Activated T-helper 17 cell treated with anti-CD3 and anti-CD28 coated beads, Interleukin-2, amount 50 U/mL, for 72 hours (primary cell): Measurements from ENCODE around the gene OOEP. TPM values are rescaled to one million over a fixed set of nuclear protein-coding genes. Genes with fewer than 3 reads are reported as not detected.
"Not testable (repeated sequence)": the region's sequence is repeated elsewhere in the genome, so short reads cannot be mapped to it uniquely, and the experiment has no call there.

Experiments
- ATAC-seq: fragments of 150-1000 bp; cut with Tn5 transposase; replicated peaks from 2 replicates; pipeline ENCODE4 v1.10.0; 2021; ENCODE audit warnings: mild to moderate bottlenecking, moderate library complexity
- H3K27ac Mint-ChIP-seq: one replicate; pipeline ENCODE4 v1.8.0; 2022; ENCODE audit warnings: mixed read lengths
- H3K27me3 Mint-ChIP-seq: one replicate; pipeline ENCODE4 v1.8.0; 2022; ENCODE audit warnings: mixed read lengths
- H3K36me3 Mint-ChIP-seq: one replicate; pipeline ENCODE4 v1.8.0; 2022; ENCODE audit warnings: low read depth, mild to moderate bottlenecking, mixed read lengths
- H3K4me1 Mint-ChIP-seq: one replicate; pipeline ENCODE4 v1.8.0; 2022; ENCODE audit warnings: mixed read lengths
- H3K4me3 Mint-ChIP-seq: one replicate; pipeline ENCODE4 v1.8.0; 2022; ENCODE audit warnings: mild to moderate bottlenecking, mixed read lengths
- H3K9me3 Mint-ChIP-seq: one replicate; pipeline ENCODE4 v1.8.0; 2022; ENCODE audit warnings: mixed read lengths
- total RNA-seq, 2 donors: library from RNA; stranded (reverse); gene quantifications; one replicate each; pipeline ENCODE4 v1.2.3, GENCODE V29; 2022

The OOEP gene
- total RNA-seq: 1 to 10 TPM in 1 of 2 donors, under 1 TPM in 1; 0.26 to 1.0 TPM

DNA sequence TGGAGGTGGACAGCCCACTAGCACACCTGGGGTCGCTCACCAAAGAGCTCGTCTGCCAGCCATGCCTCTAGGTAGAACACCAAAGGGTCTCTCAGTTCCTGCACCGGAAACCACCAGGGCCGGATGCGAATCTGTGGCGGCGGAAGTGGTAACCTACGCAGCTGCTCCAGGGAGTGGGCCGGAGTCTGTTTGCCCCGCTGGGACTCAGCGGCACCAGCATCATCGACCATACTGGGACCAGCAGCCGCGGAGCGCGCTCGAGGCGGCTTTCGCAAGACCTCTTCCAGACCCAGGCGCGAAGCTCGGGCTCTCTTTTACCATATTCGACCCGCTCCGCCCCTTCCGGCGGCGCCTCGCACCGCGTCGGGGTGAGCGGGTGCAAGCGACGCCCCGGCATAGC is at the start of gene OOEP:
Gene OOEP (minus strand): TSS at position 335 of the 400 bp plus-strand sequence. CDS start 105 bp downstream, at position 230.
- Mint-ChIP-seq H3K9me3 (no peaks in the 10 kb centered on the region), H3K27me3 (no peaks in the 10 kb centered on the region), H3K27ac (no peak within 1 kb of the TSS), H3K4me3 (no peak within 1 kb of the TSS), H3K4me1 (no peaks in the 10 kb centered on the region), H3K36me3 (no peaks in the 10 kb centered on the region)
- no peak for ATAC-seq

- no peak for ATAC-seq
- Mint-ChIP-seq H3K4me1 (peaks cover 4% of the 10 kb centered on the region), H3K27me3 (no peaks in the 10 kb centered on the region), H3K9me3 (no peaks in the 10 kb centered on the region), H3K27ac (peak overlapping the region; percentile 34), H3K36me3 (peaks cover 69% of the 10 kb centered on the region), H3K4me3 (no peak overlapping the region)
These were observed 48.5 kb upstream of the OOEP start for GRCh38 chr6:73418081-73418741.

GRCh38 chr6:73413102-73413501 is 43.4 kb upstream of the OOEP start:
- Mint-ChIP-seq H3K9me3 (no peaks in the 10 kb centered on the region), H3K4me1 (peaks cover 4% of the 10 kb centered on the region), H3K27ac (no peak overlapping the region), H3K36me3 (peaks cover 28% of the 10 kb centered on the region), H3K4me3 (no peak overlapping the region), H3K27me3 (no peaks in the 10 kb centered on the region)
- ATAC-seq: no peak

DNA sequence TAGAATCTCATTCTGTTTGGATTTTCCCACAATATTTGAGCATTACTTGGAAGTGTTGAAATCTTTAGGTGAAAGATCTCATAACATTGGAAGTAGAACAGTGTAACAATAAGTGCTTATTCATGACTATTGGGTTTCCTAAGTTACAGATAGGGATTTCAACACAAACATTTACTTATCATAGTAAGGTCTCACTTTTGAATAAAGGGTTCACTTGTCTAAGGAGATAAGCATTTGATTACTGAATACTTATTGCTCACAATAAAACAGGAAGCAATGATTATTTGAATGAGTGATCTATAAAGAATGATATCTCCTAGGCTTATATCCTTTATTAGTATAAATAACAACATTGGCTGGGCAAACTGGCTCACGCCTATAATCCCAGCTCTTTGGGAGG is 39.7 kb upstream of the OOEP start:
- no peaks in the 10 kb centered on the region for H3K4me1 Mint-ChIP-seq
- no peak for ATAC-seq
- H3K9me3 Mint-ChIP-seq: no peaks in the 10 kb centered on the region
- no peak overlapping the region for H3K4me3 Mint-ChIP-seq
- H3K27me3 Mint-ChIP-seq: no peaks in the 10 kb centered on the region
- peaks cover 4% of the 10 kb centered on the region for H3K36me3 Mint-ChIP-seq
- no peak overlapping the region for H3K27ac Mint-ChIP-seq

- Mint-ChIP-seq H3K4me1 (no peaks in the 10 kb centered on the region), H3K9me3 (no peaks in the 10 kb centered on the region), H3K36me3 (no peaks in the 10 kb centered on the region), H3K27me3 (no peaks in the 10 kb centered on the region), H3K27ac (no peak overlapping the region), H3K4me3 (no peak overlapping the region)
- no peak for ATAC-seq
These were observed 31.0 kb upstream of the OOEP start for GRCh38 chr6:73400656-73401055.

DNA sequence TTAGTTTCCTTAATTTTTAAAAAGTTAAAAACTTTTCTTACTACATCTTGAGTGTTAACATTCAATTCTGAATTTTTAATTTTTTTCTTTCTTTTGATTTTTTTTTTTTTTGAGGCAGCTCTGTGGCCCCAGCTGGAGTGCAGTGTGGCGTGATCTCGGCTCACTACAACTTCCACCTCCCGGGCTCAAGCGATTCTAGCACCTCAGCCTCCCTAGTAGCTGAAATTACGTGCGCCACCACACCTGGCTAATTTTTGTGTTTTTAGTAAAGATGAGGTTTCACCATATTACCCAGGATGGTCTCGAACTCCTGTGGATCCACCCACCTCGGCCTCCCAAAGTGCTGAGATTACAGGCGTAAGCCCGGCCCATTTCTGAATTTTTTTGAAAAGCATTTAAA is 26.2 kb upstream of the OOEP start:
- no peak for ATAC-seq

GRCh38 chr6:73394577-73395354 is 25.1 kb upstream of the OOEP start, which contains the start of gene DDX43:
TSS of gene DDX43 (plus strand) at chr6:73394828. CDS start at chr6:73394906, 78 bp downstream.
- H3K36me3 Mint-ChIP-seq: no peaks in the 10 kb centered on the region

More for the DNA sequence above, 26.2 kb upstream of the OOEP start:
- no peak overlapping the region for H3K4me3 Mint-ChIP-seq
- peaks cover 12% of the 10 kb centered on the region for H3K4me1 Mint-ChIP-seq
- H3K9me3 Mint-ChIP-seq: no peaks in the 10 kb centered on the region
- H3K27ac Mint-ChIP-seq: no peak overlapping the region
- no peaks in the 10 kb centered on the region for H3K36me3 Mint-ChIP-seq
- H3K27me3 Mint-ChIP-seq: no peaks in the 10 kb centered on the region

GRCh38 chr6:73393278-73393677 is 23.6 kb upstream of the OOEP start:
- Mint-ChIP-seq H3K36me3 (no peaks in the 10 kb centered on the region), H3K27ac (no peak overlapping the region), H3K27me3 (no peaks in the 10 kb centered on the region), H3K4me3 (no peak overlapping the region), H3K9me3 (no peaks in the 10 kb centered on the region), H3K4me1 (peaks cover 12% of the 10 kb centered on the region)
- ATAC-seq: no peak

More at GRCh38 chr6:73394577-73395354, 25.1 kb upstream of the OOEP start, which contains the start of gene DDX43:
- Mint-ChIP-seq H3K9me3 (no peaks in the 10 kb centered on the region), H3K27ac (peak within 1 kb of the TSS; percentile 46), H3K4me3 (peak within 1 kb of the TSS; percentile 57), H3K4me1 (peaks cover 12% of the 10 kb centered on the region), H3K27me3 (no peaks in the 10 kb centered on the region)
- peak; percentile 57 for ATAC-seq

DNA sequence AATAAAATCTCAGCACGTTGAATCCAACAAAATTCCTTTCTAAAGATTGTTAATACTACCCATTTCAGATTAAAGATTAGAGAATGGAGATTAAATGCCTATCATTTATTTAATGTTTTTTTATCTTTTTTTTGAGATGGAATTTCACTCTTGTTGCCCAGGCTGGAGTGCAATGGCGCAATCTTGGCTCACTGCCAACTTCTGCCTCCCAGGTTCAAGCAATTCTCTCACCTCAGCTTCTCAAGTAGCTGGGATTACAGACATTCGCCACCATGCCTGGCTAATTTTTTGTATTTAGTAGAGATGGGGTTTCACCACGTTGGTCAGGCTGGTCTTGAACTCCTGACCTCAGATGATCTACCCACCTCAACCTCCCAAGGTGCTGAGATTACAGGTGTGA is 22.5 kb upstream of the OOEP start:
- not testable (repeated sequence) for H3K9me3 Mint-ChIP-seq, H3K27me3 Mint-ChIP-seq, H3K36me3 Mint-ChIP-seq, ATAC-seq
- Mint-ChIP-seq H3K27ac (peak overlapping the region; percentile 83), H3K4me3 (peak overlapping the region; percentile 71), H3K4me1 (peaks cover 12% of the 10 kb centered on the region)

GRCh38 chr6:73391675-73392074 is 22.0 kb upstream of the OOEP start:
- Mint-ChIP-seq H3K27ac (peak overlapping the region; percentile 83), H3K27me3 (no peaks in the 10 kb centered on the region), H3K36me3 (no peaks in the 10 kb centered on the region), H3K4me3 (peak overlapping the region; percentile 71), H3K9me3 (no peaks in the 10 kb centered on the region), H3K4me1 (peaks cover 12% of the 10 kb centered on the region)
- peak; percentile 66 for ATAC-seq

DNA sequence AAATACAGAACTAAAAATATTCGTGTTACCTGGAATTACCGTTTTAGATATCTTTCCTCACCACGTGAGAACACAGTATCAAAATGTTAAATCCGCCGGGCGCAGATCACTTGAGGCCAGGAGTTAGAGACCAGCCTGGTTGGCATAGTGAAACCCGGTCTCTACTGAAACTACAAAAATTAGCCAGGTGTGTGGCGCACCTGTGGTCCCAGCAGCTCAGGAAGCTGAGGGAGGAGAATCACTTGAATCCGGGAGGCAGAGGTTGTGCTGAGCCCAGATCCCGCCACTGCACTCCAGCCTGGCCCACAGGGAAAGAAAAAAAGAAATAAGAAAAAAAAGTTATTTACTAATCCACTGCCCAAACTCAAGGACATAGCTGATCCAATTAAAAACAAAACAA is 20.2 kb upstream of the OOEP start:
- Mint-ChIP-seq H3K27me3 (no peaks in the 10 kb centered on the region), H3K9me3 (no peaks in the 10 kb centered on the region), H3K36me3 (no peaks in the 10 kb centered on the region), H3K4me1 (peaks cover 12% of the 10 kb centered on the region), H3K4me3 (peak overlapping the region; percentile 86), H3K27ac (peak overlapping the region; percentile 82)
- no peak for ATAC-seq

GRCh38 chr6:73388800-73389512 is 19.3 kb upstream of the OOEP start:
- peak; percentile 92 for ATAC-seq
- Mint-ChIP-seq H3K27me3 (no peaks in the 10 kb centered on the region), H3K4me3 (peak overlapping the region; percentile 86), H3K9me3 (no peaks in the 10 kb centered on the region), H3K27ac (peak overlapping the region; percentile 82), H3K4me1 (peaks cover 12% of the 10 kb centered on the region), H3K36me3 (no peaks in the 10 kb centered on the region)

GRCh38 chr6:73388433-73388799 is 18.7 kb upstream of the OOEP start:
- Mint-ChIP-seq H3K4me1 (peaks cover 12% of the 10 kb centered on the region), H3K36me3 (no peaks in the 10 kb centered on the region), H3K27ac (peak overlapping the region; percentile 82), H3K9me3 (no peaks in the 10 kb centered on the region), H3K27me3 (no peaks in the 10 kb centered on the region), H3K4me3 (peak overlapping the region; percentile 86)
- ATAC-seq: peak; percentile 15

GRCh38 chr6:73382462-73383113 is 12.9 kb upstream of the OOEP start:
- no peak for ATAC-seq
- H3K27ac Mint-ChIP-seq: no peak overlapping the region
- no peaks in the 10 kb centered on the region for H3K36me3 Mint-ChIP-seq
- no peaks in the 10 kb centered on the region for H3K9me3 Mint-ChIP-seq
- no peak overlapping the region for H3K4me3 Mint-ChIP-seq
- no peaks in the 10 kb centered on the region for H3K27me3 Mint-ChIP-seq
- no peaks in the 10 kb centered on the region for H3K4me1 Mint-ChIP-seq
